Amniotic stem cell (primary cell): ENCODE data around the gene ZNF699.
"Not testable (repeated sequence)": the region's sequence is repeated elsewhere in the genome, so short reads cannot be mapped to it uniquely, and the experiment has no call there.

Experiments
- DNase-seq: peaks from one replicate; lab custom pipeline; 2025; lab: John Stamatoyannopoulos, UW

Gene ZNF699

GRCh38 chr19:9283485-9283884 lies 26.2 kb downstream of the ZNF699 start:
- not testable (repeated sequence) for DNase-seq

GRCh38 chr19:9251236-9251635 lies 58.4 kb downstream of the ZNF699 start:
- DNase-seq = no peak

- DNase-seq = no peak
Measured at GRCh38 chr19:9250630-9251029, 59.0 kb downstream of the ZNF699 start, which contains the start of gene OR7E24. OR7E24 (plus strand) TSS chr19:9250930; CDS start chr19:9251044, 114 bp downstream.
